Large intestine (tissue), 3 donors: ENCODE measurements around the gene RFX2. TPM values are rescaled to one million over a fixed set of nuclear protein-coding genes. Genes with fewer than 3 reads are reported as not detected.
A peak's percentile ranks its signal among the peaks of the same experiment; 100 is the strongest.
"Not testable (repeated sequence)": the region's sequence is repeated elsewhere in the genome, so short reads cannot be mapped to it uniquely, and the experiment has no call there.

Experiments used
- DNase-seq, 2 donors: peaks; one replicate each; pipeline versions ENCODE4 v3.0.0 to v3.0.0-alpha.2; 2013
- H3K27ac ChIP-seq: one replicate; pipeline ENCODE4 v1.5.1; 2013; ENCODE audit warnings: low read length
- H3K27me3 ChIP-seq: 2 replicates; pipeline ENCODE4 v1.6.1; 2013; ENCODE audit warnings: low read length; ENCODE audit not compliant: control insufficient read depth, insufficient read depth
- H3K36me3 ChIP-seq: 2 replicates; pipeline ENCODE4 v1.6.1; 2013; ENCODE audit warnings: low read length; ENCODE audit not compliant: control insufficient read depth, insufficient read depth
- H3K4me1 ChIP-seq: one replicate; pipeline ENCODE4 v1.6.1; 2013; ENCODE audit warnings: low read length; ENCODE audit not compliant: control insufficient read depth, insufficient read depth
- H3K4me3 ChIP-seq: one replicate; pipeline ENCODE4 v1.5.1; 2013; ENCODE audit warnings: low read length
- H3K9me3 ChIP-seq: one replicate; pipeline ENCODE4 v1.6.1; 2013; ENCODE audit warnings: mild to moderate bottlenecking, low read depth, low read length, moderate library complexity; ENCODE audit not compliant: control insufficient read depth
- WGBS: methylation state at CpG from one replicate; pipeline ENCODE4 v1.1.5; 2013; ENCODE audit warnings: low lambda C conversion rate; ENCODE audit not compliant: insufficient coverage; 5-methylcytosine and 5-hydroxymethylcytosine counted together
- polyA plus RNA-seq: library from polyadenylated mRNA; unstranded; fragments of 120-200 nt; gene quantifications from one replicate; pipeline ENCODE4 v1.2.1, GENCODE V29; 2013

RFX2 gene
- polyA plus RNA-seq, 1 donor, result 13.1 TPM

- peaks cover 75% of the 10 kb centered on the region for H3K4me1 ChIP-seq
- H3K27ac ChIP-seq, result peak overlapping the region; percentile 89
- H3K4me3 ChIP-seq, DNase-seq, H3K9me3 ChIP-seq, H3K27me3 ChIP-seq: not testable (repeated sequence)
- H3K36me3 ChIP-seq, result peaks cover 24% of the 10 kb centered on the region
- WGBS, result no CpG with 5 or more reads among the region's 6 CpGs
These were observed 147.0 kb downstream of the RFX2 start for GRCh38 chr19:5963259-5963658.

GRCh38 chr19:5961969-5962945 is 148.0 kb downstream of the RFX2 start:
- no peaks in the 10 kb centered on the region for H3K9me3 ChIP-seq
- no peaks in the 10 kb centered on the region for H3K27me3 ChIP-seq
- WGBS, result no CpG with 5 or more reads among the region's 29 CpGs
- peak overlapping the region; percentile 89 for H3K27ac ChIP-seq
- H3K4me3 ChIP-seq, result no peak overlapping the region
- peaks cover 23% of the 10 kb centered on the region for H3K36me3 ChIP-seq
- peak; percentile 81 to 89 for DNase-seq
- peaks cover 74% of the 10 kb centered on the region for H3K4me1 ChIP-seq

GRCh38 chr19:5961641-5961968 is 148.7 kb downstream of the RFX2 start:
- WGBS, result no CpG with 5 or more reads among the region's 6 CpGs
- H3K27me3 ChIP-seq, DNase-seq, H3K4me3 ChIP-seq, H3K9me3 ChIP-seq: not testable (repeated sequence)
- H3K4me1 ChIP-seq, result peaks cover 73% of the 10 kb centered on the region
- peak overlapping the region; percentile 89 for H3K27ac ChIP-seq
- H3K36me3 ChIP-seq, result peaks cover 19% of the 10 kb centered on the region

- H3K27ac ChIP-seq, result peak overlapping the region; percentile 7
- DNase-seq, result peak in 1 of 2 donors; percentile 36
- no peaks in the 10 kb centered on the region for H3K27me3 ChIP-seq
- H3K4me3 ChIP-seq, result no peak overlapping the region
- no peaks in the 10 kb centered on the region for H3K9me3 ChIP-seq
- peaks cover 10% of the 10 kb centered on the region for H3K36me3 ChIP-seq
- WGBS, result no CpG with 5 or more reads among the region's 18 CpGs
- H3K4me1 ChIP-seq, result peaks cover 71% of the 10 kb centered on the region
These were observed 150.0 kb downstream of the RFX2 start for GRCh38 chr19:5960005-5961001.

- no peak for DNase-seq
- Histone ChIP-seq H3K4me1 (peaks cover 75% of the 10 kb centered on the region), H3K4me3 (no peak overlapping the region), H3K27me3 (no peaks in the 10 kb centered on the region), H3K27ac (no peak overlapping the region), H3K36me3 (peaks cover 9% of the 10 kb centered on the region), H3K9me3 (no peaks in the 10 kb centered on the region)
- no CpG with 5 or more reads among the region's 14 CpGs for WGBS
These were observed 150.9 kb downstream of the RFX2 start for GRCh38 chr19:5959260-5960004.

GRCh38 chr19:5958851-5959122 is 151.5 kb downstream of the RFX2 start:
- H3K27ac ChIP-seq, result no peak overlapping the region

GRCh38 chr19:5958074-5958850 is 152.0 kb downstream of the RFX2 start:
- peak overlapping the region; percentile 3 for H3K27ac ChIP-seq
- H3K9me3 ChIP-seq, result no peaks in the 10 kb centered on the region
- H3K36me3 ChIP-seq, result peaks cover 9% of the 10 kb centered on the region
- H3K4me3 ChIP-seq, result no peak overlapping the region
- DNase-seq, result no peak
- H3K27me3 ChIP-seq, result no peaks in the 10 kb centered on the region
- peaks cover 86% of the 10 kb centered on the region for H3K4me1 ChIP-seq
- no CpG with 5 or more reads among the region's 21 CpGs for WGBS

More at GRCh38 chr19:5958851-5959122, 151.5 kb downstream of the RFX2 start:
- DNase-seq, result no peak
- no peaks in the 10 kb centered on the region for H3K27me3 ChIP-seq
- H3K9me3 ChIP-seq, result no peaks in the 10 kb centered on the region
- peaks cover 9% of the 10 kb centered on the region for H3K36me3 ChIP-seq
- no peak overlapping the region for H3K4me3 ChIP-seq
- WGBS, result no CpG with 5 or more reads among the region's 10 CpGs
- H3K4me1 ChIP-seq, result peaks cover 81% of the 10 kb centered on the region

GRCh38 chr19:5957170-5957569 is 153.1 kb downstream of the RFX2 start:
- WGBS, result no CpG with 5 or more reads among the region's 10 CpGs
- DNase-seq, result peak; percentile 58 to 78
- Histone ChIP-seq H3K27me3 (no peaks in the 10 kb centered on the region), H3K27ac (peak overlapping the region; percentile 54), H3K4me1 (peaks cover 80% of the 10 kb centered on the region), H3K4me3 (no peak overlapping the region), H3K36me3 (peaks cover 9% of the 10 kb centered on the region), H3K9me3 (no peaks in the 10 kb centered on the region)

- no peaks in the 10 kb centered on the region for H3K27me3 ChIP-seq
- no peak for DNase-seq
- peak overlapping the region; percentile 54 for H3K27ac ChIP-seq
- no CpG with 5 or more reads among the region's 12 CpGs for WGBS
- peaks cover 9% of the 10 kb centered on the region for H3K36me3 ChIP-seq
- H3K9me3 ChIP-seq, result no peaks in the 10 kb centered on the region
- H3K4me1 ChIP-seq, result peaks cover 80% of the 10 kb centered on the region
- H3K4me3 ChIP-seq, result no peak overlapping the region
These were observed 153.6 kb downstream of the RFX2 start for GRCh38 chr19:5956728-5957127.
